Endothelial cell of umbilical vein (primary cell): ENCODE measurements around the gene THNSL1. TPM values are rescaled to one million over a fixed set of nuclear protein-coding genes. Genes with fewer than 3 reads are reported as not detected.

ENCODE experiments used
- BruUV-seq: library from RNA; stranded (reverse); fragments of 400-500 nt; replicated peaks from 2 replicates; lab custom pipeline; 2021; lab: Mats Ljungman, UMichigan
- CTCF ChIA-PET: fragments of 300-600, 350-600 bp; sonication (Branson Sonifier 250); formaldehyde crosslinking; loops from one replicate; lab custom pipeline; 2021; ENCODE audit warnings: antibody characterized with exemption, inconsistent platforms; lab: Charles Lee
- POLR2A ChIA-PET: fragments of 300-600, 350-600 bp; sonication (Branson Sonifier 250); formaldehyde crosslinking; loops from one replicate; lab custom pipeline; 2021; ENCODE audit warnings: antibody characterized with exemption, inconsistent platforms; lab: Charles Lee
- DNase-seq: peaks from one replicate; pipeline ENCODE4 v3.0.0-alpha.2; 2011; ENCODE audit warnings: low read depth, low spot score
- FAIRE-seq: peaks from 2 replicates; lab custom pipeline; 2011; peaks lifted over from hg19 to GRCh38; lab: Jason Lieb, UNC
- H2AFZ ChIP-seq: 2 replicates; pipeline ENCODE4 v1.6.0; 2012; ENCODE audit warnings: low read depth, low read length, control low read depth, inconsistent platforms
- H3K27ac ChIP-seq: 2 replicates; pipeline ENCODE4 v1.5.1; 2011; ENCODE audit warnings: low read depth, mild to moderate bottlenecking, control low read depth, low read length, moderate library complexity; ENCODE audit not compliant: insufficient read depth
- H3K27me3 ChIP-seq, 2 experiments: 2 replicates each; pipeline versions ENCODE4 v1.6.0 to v1.6.1; 2011; ENCODE audit warnings: low read length in 2 of 2, mixed read lengths in 1 of 2; ENCODE audit not compliant: control insufficient read depth in 2 of 2, insufficient read depth in 2 of 2
- H3K36me3 ChIP-seq, 2 experiments: 2 replicates in 1 of 2; 3 replicates in 1 of 2; pipeline ENCODE4 v1.5.1; 2011; ENCODE audit warnings: low read length in 2 of 2, mild to moderate bottlenecking in 1 of 2, moderate library complexity in 1 of 2; ENCODE audit not compliant: control insufficient read depth in 2 of 2, insufficient read depth in 2 of 2; ENCODE audit errors: extremely low read depth in 1 of 2
- H3K4me1 ChIP-seq: 3 replicates; pipeline ENCODE4 v1.5.1; 2011; ENCODE audit warnings: mild to moderate bottlenecking, low read length; ENCODE audit not compliant: control insufficient read depth, insufficient read depth; ENCODE audit errors: extremely low read depth
- H3K4me2 ChIP-seq: 2 replicates; pipeline ENCODE4 v1.6.1; 2011; ENCODE audit warnings: low read length, control low read depth, mixed read lengths; ENCODE audit not compliant: insufficient read depth
- H3K4me3 ChIP-seq, 3 experiments: fragments of 200-600 bp in 1 of 3; sonication (generic), shearing (Covaris generic) in 1 of 3; replicated peaks in 1 of 3; 2 replicates each; pipeline ENCODE4 v1.5.1; 2011 to 2016; ENCODE audit warnings: control low read depth in 3 of 3, low read length in 3 of 3, mild to moderate bottlenecking in 2 of 3, inconsistent platforms in 1 of 3, low read depth in 1 of 3, moderate library complexity in 1 of 3; ENCODE audit not compliant: insufficient read depth in 1 of 3
- H3K79me2 ChIP-seq: 2 replicates; pipeline ENCODE4 v1.6.0; 2012; ENCODE audit warnings: low read length, inconsistent platforms; ENCODE audit not compliant: control insufficient read depth, insufficient read depth
- H3K9ac ChIP-seq: replicated peaks from 2 replicates; pipeline ENCODE3; 2011; ENCODE audit warnings: low read length, control low read depth; ENCODE audit not compliant: insufficient read depth; ENCODE audit errors: extremely low read depth
- H3K9me1 ChIP-seq: replicated peaks from 3 replicates; pipeline ENCODE4 v1.6.0; 2011; ENCODE audit warnings: mild to moderate bottlenecking, low read length; ENCODE audit not compliant: control insufficient read depth, insufficient read depth; ENCODE audit errors: extremely low read depth
- H3K9me3 ChIP-seq: replicated peaks from 2 replicates; pipeline ENCODE4 v1.5.1; 2012; ENCODE audit warnings: low read length, inconsistent platforms; ENCODE audit not compliant: control insufficient read depth, insufficient read depth
- H4K20me1 ChIP-seq: replicated peaks from 2 replicates; pipeline ENCODE3; 2011; ENCODE audit warnings: mild to moderate bottlenecking, low read length; ENCODE audit not compliant: control insufficient read depth, insufficient read depth; ENCODE audit errors: extremely low read depth
- CTCF ChIP-seq, 2 donors: IDR thresholded peaks; 1 replicate in 1 of 2; 2 replicates in 1 of 2; pipeline ENCODE4 v1.5.1; 2011; ENCODE audit warnings: low read length in 2 of 2, mild to moderate bottlenecking in 2 of 2, moderate library complexity in 2 of 2, control low read depth in 1 of 2, inconsistent platforms in 1 of 2, low read depth in 1 of 2; ENCODE audit not compliant: insufficient read depth in 1 of 2; ENCODE audit errors: extremely low read depth in 1 of 2
- EZH2 ChIP-seq: IDR thresholded peaks from 2 replicates; pipeline ENCODE4 v1.6.1; 2012; ENCODE audit warnings: borderline replicate concordance, low read depth, mild to moderate bottlenecking, moderate library complexity, low read length, inconsistent platforms; ENCODE audit not compliant: severe bottlenecking
- FOS ChIP-seq: IDR thresholded peaks from 2 replicates; pipeline ENCODE4 v1.6.1; 2011; ENCODE audit warnings: mild to moderate bottlenecking, low read length, moderate library complexity, borderline replicate concordance; ENCODE audit not compliant: insufficient read depth
- GATA2 ChIP-seq: IDR thresholded peaks from 2 replicates; pipeline ENCODE4 v1.7.0; 2011; ENCODE audit warnings: low read depth, mild to moderate bottlenecking, moderate library complexity, mixed read lengths, low read length; ENCODE audit not compliant: insufficient read length, insufficient read depth
- JUN ChIP-seq: IDR thresholded peaks from 2 replicates; pipeline ENCODE4 v1.6.1; 2011; ENCODE audit warnings: borderline replicate concordance, low read depth; ENCODE audit not compliant: insufficient read length, insufficient read depth
- MAX ChIP-seq: IDR thresholded peaks from 2 replicates; pipeline ENCODE4 v1.6.1; 2011; ENCODE audit not compliant: insufficient read depth, insufficient read length
- MYC ChIP-seq: IDR thresholded peaks from one replicate; pipeline ENCODE4 v1.6.1; 2011; ENCODE audit warnings: mild to moderate bottlenecking, low read depth, low read length
- POLR2A ChIP-seq: IDR thresholded peaks from 2 replicates; pipeline ENCODE4 v1.6.1; 2012; ENCODE audit warnings: low read depth, mild to moderate bottlenecking, control low read depth, low read length
- POLR2AphosphoS5 ChIP-seq: IDR thresholded peaks from 2 replicates; pipeline ENCODE4 v1.6.1; 2012; ENCODE audit warnings: low read depth, mild to moderate bottlenecking, control low read depth, low read length, moderate library complexity; ENCODE audit not compliant: insufficient read depth
- dilution Hi-C: fragments of 300-500 bp; cut with MboI; formaldehyde crosslinking; loops from one replicate; pipeline ENCODE4 v1.15.0; 2019; ENCODE audit warnings: low sequenced_read_pairs; ENCODE audit not compliant: extremely low pct_ligation_motif_present
- intact Hi-C: fragments of 100-400 bp; cut with micrococcal nuclease; formaldehyde crosslinking; loops from one replicate; pipeline ENCODE4 v1.10.0; 2022
- polyA plus RNA-seq, 4 experiments: library from polyadenylated mRNA; depleted of rRNA in 3 of 4; stranded (reverse) in 3 of 4; unstranded in 1 of 4; fragments of >200 nt; gene quantifications; 2 replicates each; pipeline versions ENCODE4 v1.2.1 to v1.2.3, GENCODE V29; 2011 to 2012; ENCODE audit warnings: missing spikeins in 1 of 4
- total RNA-seq: library from RNA; stranded (reverse); gene quantifications from 2 replicates; pipeline ENCODE4 v1.2.3, GENCODE V29; 2021

THNSL1 gene
- total and polyA plus RNA-seq, 2 donors (not counting 3 experiments of a cell fraction or from before 2014, with no cell fraction given) = 0.52 to 2.1 TPM

GRCh38 chr10:24966962-24967481 lies 49.4 kb upstream of the THNSL1 start:
- dilution Hi-C loops = no loop called here
- Histone ChIP-seq H4K20me1 (no peaks in the 10 kb centered on the region), H3K27ac (no peak overlapping the region), H3K4me3 (no peak overlapping the region), H3K4me2 (no peak overlapping the region), H3K36me3 (no peaks in the 10 kb centered on the region), H3K9me3 (no peaks in the 10 kb centered on the region), H3K9ac (no peak overlapping the region), H3K9me1 (no peaks in the 10 kb centered on the region), H3K4me1 (no peaks in the 10 kb centered on the region), H2AFZ (no peak overlapping the region), H3K79me2 (no peaks in the 10 kb centered on the region), H3K27me3 (no peaks in the 10 kb centered on the region)
- DNase-seq (no peak), FAIRE-seq (no peak)
- POLR2A ChIA-PET = no interaction called here
- TF ChIP-seq CTCF (IDR thresholded peaks at IDR 0.05; ENCODE audit: extremely low read depth in 1 of 2, insufficient read depth in 1 of 2, low read depth in 1 of 2, low read length in 2 of 2) (no peak), GATA2 (no peak), MAX (no peak), POLR2A (no peak), EZH2 (no peak), JUN (no peak), POLR2AphosphoS5 (no peak), FOS (no peak), MYC (no peak)
- BruUV-seq = no TSS peak
- intact Hi-C loops = no loop called here
- CTCF ChIA-PET = no interaction called here
